CD14-positive monocyte (primary cell): Measurements from ENCODE around the gene KCNC3. TPM values are rescaled to one million over a fixed set of nuclear protein-coding genes. Genes with fewer than 3 reads are reported as not detected.

Experiments
- DNase-seq, 3 donors: peaks; one replicate each; pipeline ENCODE4 v3.0.0-alpha.2; 2011 to 2022
- H2AFZ ChIP-seq: 2 replicates; pipeline ENCODE4 v1.6.0; 2012; ENCODE audit warnings: mild to moderate bottlenecking, low read depth, low read length, inconsistent platforms; ENCODE audit not compliant: insufficient read depth, poor library complexity, severe bottlenecking
- H3K27ac ChIP-seq, 2 donors: 1 replicate in 1 of 2; 2 replicates in 1 of 2; pipeline ENCODE4 v1.5.1; 2012 to 2013; ENCODE audit warnings: low read length in 2 of 2, control low read depth in 1 of 2, inconsistent platforms in 1 of 2, low read depth in 1 of 2, mild to moderate bottlenecking in 1 of 2
- H3K27me3 ChIP-seq, 2 donors: one replicate each; pipeline versions ENCODE4 v1.6.0 to v1.6.1; 2011 to 2013; ENCODE audit warnings: low read length in 2 of 2; ENCODE audit not compliant: control insufficient read depth in 2 of 2, insufficient read depth in 2 of 2
- H3K36me3 ChIP-seq, 2 donors: replicated peaks in 1 of 2; 1 replicate in 1 of 2; 2 replicates in 1 of 2; pipeline versions ENCODE4 v1.5.1 to v1.6.1; 2012 to 2013; ENCODE audit warnings: low read length in 2 of 2, control low read depth in 1 of 2, inconsistent platforms in 1 of 2, mild to moderate bottlenecking in 1 of 2; ENCODE audit not compliant: insufficient read depth in 2 of 2, control insufficient read depth in 1 of 2
- H3K4me1 ChIP-seq, 2 donors: 1 replicate in 1 of 2; 2 replicates in 1 of 2; pipeline versions ENCODE4 v1.5.1 to v1.6.1; 2012 to 2013; ENCODE audit warnings: low read length in 2 of 2, control low read depth in 1 of 2, inconsistent platforms in 1 of 2, mild to moderate bottlenecking in 1 of 2, moderate library complexity in 1 of 2; ENCODE audit not compliant: insufficient read depth in 2 of 2, control insufficient read depth in 1 of 2
- H3K4me2 ChIP-seq: replicated peaks from 2 replicates; pipeline ENCODE3; 2012; ENCODE audit warnings: low read length, moderate library complexity, mild to moderate bottlenecking; ENCODE audit not compliant: poor library complexity, severe bottlenecking; ENCODE audit errors: extremely low read depth
- H3K4me3 ChIP-seq, 3 experiments: fragments of 200-600 bp in 1 of 3; sonication (generic) in 1 of 3; replicated peaks in 1 of 3; 1 replicate in 2 of 3; 2 replicates in 1 of 3; pipeline ENCODE4 v1.5.1; 2011 to 2013; ENCODE audit warnings: low read length in 3 of 3, mild to moderate bottlenecking in 3 of 3, control low read depth in 2 of 3, low read depth in 2 of 3, inconsistent platforms in 1 of 3, moderate library complexity in 1 of 3
- H3K79me2 ChIP-seq: 2 replicates; pipeline ENCODE4 v1.6.0; 2012; ENCODE audit warnings: mild to moderate bottlenecking, control low read depth, inconsistent platforms, low read length, moderate library complexity; ENCODE audit not compliant: insufficient read depth
- H3K9ac ChIP-seq: 2 replicates; pipeline ENCODE4 v1.6.0; 2017; ENCODE audit warnings: low read length, mild to moderate bottlenecking; ENCODE audit not compliant: insufficient read depth, poor library complexity, severe bottlenecking
- H3K9me3 ChIP-seq, 2 donors: replicated peaks in 1 of 2; 1 replicate in 1 of 2; 2 replicates in 1 of 2; pipeline versions ENCODE4 v1.5.1 to v1.6.1; 2012 to 2013; ENCODE audit warnings: low read length in 2 of 2, control low read depth in 1 of 2; ENCODE audit not compliant: control insufficient read depth in 1 of 2, insufficient read depth in 1 of 2
- H4K20me1 ChIP-seq: 2 replicates; pipeline ENCODE4 v1.6.0; 2012; ENCODE audit warnings: mild to moderate bottlenecking, low read length, control low read depth, moderate library complexity; ENCODE audit not compliant: insufficient read depth
- H3K27ac Mint-ChIP-seq, 7 donors: one replicate each; pipeline ENCODE4 v1.8.0; 2020; ENCODE audit warnings: mild to moderate bottlenecking in 7 of 7, mixed read lengths in 7 of 7, moderate library complexity in 6 of 7, inconsistent platforms in 2 of 7
- H3K27me3 Mint-ChIP-seq, 3 donors: one replicate each; pipeline ENCODE4 v1.8.0; 2021 to 2022; ENCODE audit warnings: low read depth in 3 of 3, mild to moderate bottlenecking in 3 of 3, mixed read lengths in 3 of 3, moderate library complexity in 3 of 3, inconsistent platforms in 1 of 3
- H3K36me3 Mint-ChIP-seq, 2 donors: one replicate each; pipeline ENCODE4 v1.8.0; 2020; ENCODE audit warnings: mixed read lengths in 2 of 2, inconsistent platforms in 1 of 2, mild to moderate bottlenecking in 1 of 2
- H3K4me1 Mint-ChIP-seq: one replicate; pipeline ENCODE4 v1.8.0; 2020; ENCODE audit warnings: mild to moderate bottlenecking, mixed read lengths
- H3K4me3 Mint-ChIP-seq, 2 donors: one replicate each; pipeline ENCODE4 v1.8.0; 2020; ENCODE audit warnings: mild to moderate bottlenecking in 2 of 2, mixed read lengths in 2 of 2, moderate library complexity in 1 of 2
- H3K9me3 Mint-ChIP-seq, 7 donors: one replicate each; pipeline ENCODE4 v1.8.0; 2020 to 2022; ENCODE audit warnings: mixed read lengths in 7 of 7, mild to moderate bottlenecking in 6 of 7, moderate library complexity in 6 of 7, inconsistent platforms in 2 of 7
- WGBS: methylation state at CpG from one replicate; pipeline ENCODE4 v1.1.5; 2013; ENCODE audit warnings: missing lambda C conversion rate; ENCODE audit not compliant: insufficient coverage; 5-methylcytosine and 5-hydroxymethylcytosine counted together
- intact Hi-C, 2 donors: fragments of 100-400 bp; cut with micrococcal nuclease; formaldehyde crosslinking; loops; one replicate each; pipeline versions ENCODE4 v1.15.0 to v1.15.1; 2023
- polyA plus RNA-seq, 3 donors: library from polyadenylated mRNA; depleted of rRNA in 1 of 3; unstranded in 2 of 3; stranded (reverse) in 1 of 3; fragments of 300-500 nt in 2 of 3; fragments of >200 nt in 1 of 3; fragmentation: Illumina TruSeq in 2 of 3; gene quantifications; 1 replicate in 2 of 3; 2 replicates in 1 of 3; pipeline ENCODE4 v1.2.3, GENCODE V29; 2012 to 2021
- TF ChIP-seq, protein P1 (sequence below): fragments of 200-600 bp; IDR thresholded peaks from one replicate; pipeline ENCODE4 v1.8.0; 2022; ENCODE audit warnings: antibody characterized with exemption, mild to moderate bottlenecking

The KCNC3 gene
- polyA plus RNA-seq, 3 donors = 0.04 to 23.6 TPM; not detected in 1

DNA sequence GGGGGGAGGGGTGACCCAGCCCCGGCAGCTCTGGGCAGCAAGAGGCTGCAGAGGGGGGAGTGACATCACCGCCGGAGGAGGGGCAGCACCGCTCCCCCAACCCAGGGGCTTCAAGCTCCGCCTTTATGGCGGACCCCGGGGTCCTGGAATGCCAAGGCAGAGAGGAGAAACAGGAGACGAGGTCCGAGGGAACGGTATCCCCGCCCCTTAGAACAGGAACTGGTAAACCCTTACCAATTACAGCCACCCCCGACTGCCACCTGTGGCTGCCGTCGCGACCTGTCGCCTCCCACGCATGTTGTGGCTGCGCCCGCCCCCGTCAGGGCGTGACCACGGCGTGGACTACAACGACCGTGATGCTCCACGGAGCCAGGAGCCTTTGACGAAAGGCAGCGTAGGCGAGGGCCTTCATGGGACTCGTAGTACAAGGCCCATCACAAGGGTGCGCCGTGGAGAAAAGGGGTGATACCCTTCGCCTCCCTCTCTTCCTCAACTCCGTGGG lies 4.1 kb upstream of the KCNC3 start:
- peak overlapping the region; percentile 83 for H3K4me2 ChIP-seq
- H2AFZ ChIP-seq = peak overlapping the region; percentile 33
- intact Hi-C loops = no loop called here
- H3K36me3 Mint-ChIP-seq = peaks cover 34 to 46% of the 10 kb centered on the region in 2 donors
- peaks cover 6 to 17% (median 15%) of the 10 kb centered on the region in 3 donors for H3K27me3 Mint-ChIP-seq
- peak; percentile 86 to 88 (median 86) for DNase-seq
- H3K27ac Mint-ChIP-seq = peak overlapping the region; percentile 88 to 95 (median 91)
- H4K20me1 ChIP-seq = peaks cover 45% of the 10 kb centered on the region
- peaks cover 36 to 40% of the 10 kb centered on the region in 2 donors for H3K36me3 ChIP-seq
- no peak overlapping the region for H3K9ac ChIP-seq
- H3K4me3 Mint-ChIP-seq = peak overlapping the region; percentile 84 to 96
- peaks cover 29% of the 10 kb centered on the region for H3K79me2 ChIP-seq
- peaks cover 73 to 85% of the 10 kb centered on the region in 2 donors for H3K4me1 ChIP-seq
- H3K4me3 ChIP-seq = peak overlapping the region; percentile 29 to 83 (median 47)
- TF ChIP-seq, protein P1, sequence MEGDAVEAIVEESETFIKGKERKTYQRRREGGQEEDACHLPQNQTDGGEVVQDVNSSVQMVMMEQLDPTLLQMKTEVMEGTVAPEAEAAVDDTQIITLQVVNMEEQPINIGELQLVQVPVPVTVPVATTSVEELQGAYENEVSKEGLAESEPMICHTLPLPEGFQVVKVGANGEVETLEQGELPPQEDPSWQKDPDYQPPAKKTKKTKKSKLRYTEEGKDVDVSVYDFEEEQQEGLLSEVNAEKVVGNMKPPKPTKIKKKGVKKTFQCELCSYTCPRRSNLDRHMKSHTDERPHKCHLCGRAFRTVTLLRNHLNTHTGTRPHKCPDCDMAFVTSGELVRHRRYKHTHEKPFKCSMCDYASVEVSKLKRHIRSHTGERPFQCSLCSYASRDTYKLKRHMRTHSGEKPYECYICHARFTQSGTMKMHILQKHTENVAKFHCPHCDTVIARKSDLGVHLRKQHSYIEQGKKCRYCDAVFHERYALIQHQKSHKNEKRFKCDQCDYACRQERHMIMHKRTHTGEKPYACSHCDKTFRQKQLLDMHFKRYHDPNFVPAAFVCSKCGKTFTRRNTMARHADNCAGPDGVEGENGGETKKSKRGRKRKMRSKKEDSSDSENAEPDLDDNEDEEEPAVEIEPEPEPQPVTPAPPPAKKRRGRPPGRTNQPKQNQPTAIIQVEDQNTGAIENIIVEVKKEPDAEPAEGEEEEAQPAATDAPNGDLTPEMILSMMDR = no peak
- peaks cover 72% of the 10 kb centered on the region for H3K4me1 Mint-ChIP-seq
- 0% methylated on average over 19 of the region's 34 CpGs for WGBS
- no peaks in the 10 kb centered on the region for H3K9me3 ChIP-seq
- H3K27ac ChIP-seq = peak overlapping the region; percentile 64 to 67
- no peaks in the 10 kb centered on the region for H3K27me3 ChIP-seq
- peaks cover 0 to 18% (median 12%) of the 10 kb centered on the region in 7 donors for H3K9me3 Mint-ChIP-seq

DNA sequence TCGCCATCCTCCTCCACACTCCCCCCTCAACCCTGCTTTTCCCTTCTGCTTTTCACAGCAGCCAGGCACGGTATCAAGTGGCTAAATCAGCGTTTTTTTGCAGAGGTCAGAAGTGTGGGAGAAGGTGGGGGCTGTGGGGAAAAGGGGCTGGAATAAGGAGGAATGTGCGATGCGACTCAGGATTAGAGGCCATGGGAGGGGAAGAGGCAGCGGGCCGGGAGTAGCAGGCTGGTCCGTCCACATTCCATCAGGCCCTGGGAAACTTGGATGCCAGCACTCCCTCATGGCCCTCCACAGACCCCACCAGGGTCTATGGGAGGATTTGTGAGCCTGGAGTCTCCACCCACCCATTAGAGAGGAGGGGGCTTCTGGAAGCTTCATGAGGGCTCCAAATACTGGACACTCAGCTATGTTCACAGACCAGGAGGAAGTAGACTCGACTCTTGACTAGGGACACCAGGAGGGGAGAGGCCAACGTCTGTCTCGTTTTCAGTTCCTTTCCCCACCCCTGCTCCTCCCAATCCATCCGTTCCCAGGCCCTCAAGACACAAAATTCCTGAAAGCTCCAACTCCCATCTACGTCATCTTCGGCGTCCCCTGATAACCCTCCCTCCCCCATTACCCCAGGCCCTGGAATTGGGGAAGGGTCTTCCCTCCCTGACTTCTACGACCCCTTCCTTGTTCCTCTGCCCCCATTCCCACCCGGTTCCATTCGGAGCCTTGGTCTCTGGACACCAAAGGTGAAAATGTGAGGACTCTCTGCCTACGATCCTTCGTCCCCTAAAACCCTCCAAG lies 3.3 kb upstream of the KCNC3 start:
- peak in 2 of 3 donors; percentile 47 to 61 for DNase-seq
- Histone ChIP-seq H4K20me1 (peaks cover 43% of the 10 kb centered on the region), H3K79me2 (peaks cover 21% of the 10 kb centered on the region), H3K4me1 (peaks cover 70 to 85% of the 10 kb centered on the region in 2 donors), H2AFZ (no peak overlapping the region), H3K27me3 (peaks cover 4 to 5% of the 10 kb centered on the region in 2 donors), H3K9me3 (peaks cover 0 to 3% of the 10 kb centered on the region in 2 donors), H3K9ac (peak overlapping the region; percentile 59), H3K36me3 (peaks cover 29 to 32% of the 10 kb centered on the region in 2 donors), H3K4me2 (peak overlapping the region; percentile 83), H3K27ac (peak overlapping the region; percentile 64 to 67), H3K4me3 (peak overlapping the region; percentile 19 to 83 (median 47))
- Mint-ChIP-seq H3K36me3 (peaks cover 33 to 40% of the 10 kb centered on the region in 2 donors), H3K9me3 (peaks cover 2 to 23% (median 17%) of the 10 kb centered on the region in 7 donors), H3K4me1 (peaks cover 74% of the 10 kb centered on the region), H3K27ac (peak overlapping the region; percentile 88 to 95 (median 92)), H3K4me3 (peak overlapping the region; percentile 84 to 96), H3K27me3 (peaks cover 14 to 22% (median 19%) of the 10 kb centered on the region in 3 donors)
- intact Hi-C loops = loop anchor here in 1 of 2 donors (1.0 kb wide), 1 partner anchor 9 kb away; no protein-coding TSS in a partner anchor
- WGBS = 0% methylated on average over 7 of the region's 20 CpGs
- TF ChIP-seq, protein P1 = no peak
